Measurements from ENCODE around the gene LDB2. TPM values are rescaled to one million over a fixed set of nuclear protein-coding genes. Genes with fewer than 3 reads are reported as not detected.

Gene LDB2
- total RNA-seq, 1 donor from 2014 or later, result 4.9 TPM

GRCh38 chr4:16760617-16761363, 137.7 kb downstream of the LDB2 start:
- no peaks in the 10 kb centered on the region for H3K9me3 ChIP-seq (ENCODE audit: insufficient read depth, low read depth, low read length)
- H3K4me2 ChIP-seq (ENCODE audit: low read length), result peak overlapping the region; percentile 15
- H3K4me3 ChIP-seq (ENCODE audit: insufficient read depth, low read depth, low read length), result no peak overlapping the region
- no peak overlapping the region for H3K4me3 Mint-ChIP-seq (ENCODE audit: unreplicated experiment)
- TF ChIP-seq CTCF (IDR thresholded peaks at IDR 0.05; ENCODE audit: insufficient read depth, low read depth, low read length) (no peak), EZH2 (IDR thresholded peaks at IDR 0.05; ENCODE audit: insufficient read depth, low read length) (no peak)
- H2AFZ ChIP-seq (ENCODE audit: low read depth, low read length), result no peak overlapping the region
- no peaks in the 10 kb centered on the region for H3K36me3 ChIP-seq (ENCODE audit: insufficient read depth, low read length)
- no peaks in the 10 kb centered on the region for H3K9me3 Mint-ChIP-seq (ENCODE audit: unreplicated experiment)
- H4K20me1 ChIP-seq (ENCODE audit: insufficient read depth, low read length), result no peaks in the 10 kb centered on the region
- no peaks in the 10 kb centered on the region for H3K27me3 ChIP-seq (ENCODE audit: insufficient read depth, low read length)
- no peaks in the 10 kb centered on the region for H3K36me3 Mint-ChIP-seq (ENCODE audit: low read depth, unreplicated experiment)
- peaks cover 19% of the 10 kb centered on the region for H3K4me1 ChIP-seq (ENCODE audit: insufficient read depth, low read length)
- peaks cover 23% of the 10 kb centered on the region for H3K4me1 Mint-ChIP-seq (ENCODE audit: low read depth, unreplicated experiment)
- no peak overlapping the region for H3K9ac ChIP-seq (ENCODE audit: low read length)
- DNase-seq (ENCODE audit: low read depth), result no peak
- H3K27me3 Mint-ChIP-seq (ENCODE audit: low read depth, unreplicated experiment), result no peaks in the 10 kb centered on the region
- FAIRE-seq, result no peak
- H3K27ac Mint-ChIP-seq (ENCODE audit: unreplicated experiment), result no peak overlapping the region
- no peak overlapping the region for H3K27ac ChIP-seq (ENCODE audit: low read depth, low read length)
- no peaks in the 10 kb centered on the region for H3K79me2 ChIP-seq (ENCODE audit: insufficient read depth, low read length)

- Histone ChIP-seq H3K4me2 (ENCODE audit: low read length) (no peak overlapping the region), H2AFZ (ENCODE audit: low read depth, low read length) (no peak overlapping the region), H3K4me1 (ENCODE audit: insufficient read depth, low read length) (peaks cover 19% of the 10 kb centered on the region), H3K4me3 (ENCODE audit: insufficient read depth, low read depth, low read length) (no peak overlapping the region), H3K9me3 (ENCODE audit: insufficient read depth, low read depth, low read length) (no peaks in the 10 kb centered on the region), H3K27me3 (ENCODE audit: insufficient read depth, low read length) (no peaks in the 10 kb centered on the region), H3K27ac (ENCODE audit: low read depth, low read length) (no peak overlapping the region), H3K36me3 (ENCODE audit: insufficient read depth, low read length) (no peaks in the 10 kb centered on the region), H4K20me1 (ENCODE audit: insufficient read depth, low read length) (no peaks in the 10 kb centered on the region), H3K9ac (ENCODE audit: low read length) (no peak overlapping the region), H3K79me2 (ENCODE audit: insufficient read depth, low read length) (no peaks in the 10 kb centered on the region)
- H3K9me3 Mint-ChIP-seq (ENCODE audit: unreplicated experiment), result no peaks in the 10 kb centered on the region
- FAIRE-seq (peak; percentile 56), DNase-seq (ENCODE audit: low read depth) (no peak)
- TF ChIP-seq CTCF (IDR thresholded peaks at IDR 0.05; ENCODE audit: insufficient read depth, low read depth, low read length), result no peak
- no peak for TF ChIP-seq EZH2 (IDR thresholded peaks at IDR 0.05; ENCODE audit: insufficient read depth, low read length)
- H3K27me3 Mint-ChIP-seq (ENCODE audit: low read depth, unreplicated experiment), result peaks cover 1% of the 10 kb centered on the region
- H3K27ac Mint-ChIP-seq (ENCODE audit: unreplicated experiment), result no peak overlapping the region
- no peaks in the 10 kb centered on the region for H3K36me3 Mint-ChIP-seq (ENCODE audit: low read depth, unreplicated experiment)
- H3K4me3 Mint-ChIP-seq (ENCODE audit: unreplicated experiment), result no peak overlapping the region
- peaks cover 23% of the 10 kb centered on the region for H3K4me1 Mint-ChIP-seq (ENCODE audit: low read depth, unreplicated experiment)
These were observed 138.4 kb downstream of the LDB2 start for GRCh38 chr4:16759931-16760582.

- Histone ChIP-seq H3K9ac (ENCODE audit: low read length) (no peak overlapping the region), H3K36me3 (ENCODE audit: insufficient read depth, low read length) (no peaks in the 10 kb centered on the region), H2AFZ (ENCODE audit: low read depth, low read length) (no peak overlapping the region), H3K9me3 (ENCODE audit: insufficient read depth, low read depth, low read length) (no peaks in the 10 kb centered on the region), H3K27me3 (ENCODE audit: insufficient read depth, low read length) (no peaks in the 10 kb centered on the region), H4K20me1 (ENCODE audit: insufficient read depth, low read length) (no peaks in the 10 kb centered on the region), H3K4me3 (ENCODE audit: insufficient read depth, low read depth, low read length) (no peak overlapping the region), H3K4me2 (ENCODE audit: low read length) (no peak overlapping the region), H3K27ac (ENCODE audit: low read depth, low read length) (no peak overlapping the region), H3K4me1 (ENCODE audit: insufficient read depth, low read length) (peaks cover 19% of the 10 kb centered on the region), H3K79me2 (ENCODE audit: insufficient read depth, low read length) (no peaks in the 10 kb centered on the region)
- no peak for FAIRE-seq
- no peaks in the 10 kb centered on the region for H3K36me3 Mint-ChIP-seq (ENCODE audit: low read depth, unreplicated experiment)
- H3K27me3 Mint-ChIP-seq (ENCODE audit: low read depth, unreplicated experiment), result peaks cover 5% of the 10 kb centered on the region
- no peak overlapping the region for H3K4me3 Mint-ChIP-seq (ENCODE audit: unreplicated experiment)
- peaks cover 23% of the 10 kb centered on the region for H3K4me1 Mint-ChIP-seq (ENCODE audit: low read depth, unreplicated experiment)
- no peaks in the 10 kb centered on the region for H3K9me3 Mint-ChIP-seq (ENCODE audit: unreplicated experiment)
- TF ChIP-seq EZH2 (IDR thresholded peaks at IDR 0.05; ENCODE audit: insufficient read depth, low read length), result no peak
- no peak for TF ChIP-seq CTCF (IDR thresholded peaks at IDR 0.05; ENCODE audit: insufficient read depth, low read depth, low read length)
- H3K27ac Mint-ChIP-seq (ENCODE audit: unreplicated experiment), result no peak overlapping the region
- DNase-seq (ENCODE audit: low read depth), result no peak
These were observed 139.6 kb downstream of the LDB2 start for GRCh38 chr4:16758816-16759215.

Data from astrocyte (in vitro differentiated cells and primary cell).